HG03103 (cell line): Measurements from ENCODE around the gene SP3.

Experiments
- ATAC-seq: cut with Tn5 transposase; IDR thresholded peaks from one replicate; pipeline ENCODE4 v1.9.1; 2021; ENCODE audit warnings: low read depth; ENCODE audit not compliant: unreplicated experiment

SP3 gene

GRCh38 chr2:173965372-173966025, at the start of gene SP3:
Gene SP3 (minus strand): TSS chr2:173965373. CDS start chr2:173965171, 202 bp downstream.
- peak; percentile 53 for ATAC-seq

GRCh38 chr2:174014699-174015070, 49.5 kb upstream of the SP3 start:
- no peak for ATAC-seq

- ATAC-seq = no peak
These were observed 49.0 kb upstream of the SP3 start for GRCh38 chr2:174014011-174014698.

- ATAC-seq = no peak
These were observed 48.2 kb upstream of the SP3 start for GRCh38 chr2:174013315-174013751.

- ATAC-seq = peak; percentile 56
These were observed 47.5 kb upstream of the SP3 start for GRCh38 chr2:174012347-174013314.

- ATAC-seq = no peak
These were observed 46.6 kb upstream of the SP3 start for GRCh38 chr2:174011796-174012195.

GRCh38 chr2:174011173-174011572, 46.0 kb upstream of the SP3 start:
- ATAC-seq = no peak

GRCh38 chr2:174009488-174010223, 44.5 kb upstream of the SP3 start:
- no peak for ATAC-seq

GRCh38 chr2:174008720-174009119, 43.5 kb upstream of the SP3 start:
- no peak for ATAC-seq

GRCh38 chr2:174007010-174007409, 41.8 kb upstream of the SP3 start:
- ATAC-seq = no peak

- no peak for ATAC-seq
These were observed 40.7 kb upstream of the SP3 start for GRCh38 chr2:174005801-174006419.

GRCh38 chr2:174004905-174005605, 39.9 kb upstream of the SP3 start:
- ATAC-seq = peak; percentile 78

GRCh38 chr2:174003720-174004695, 38.8 kb upstream of the SP3 start:
- ATAC-seq = no peak

GRCh38 chr2:174002679-174003078, 37.5 kb upstream of the SP3 start:
- no peak for ATAC-seq

GRCh38 chr2:174001107-174001506, 35.9 kb upstream of the SP3 start:
- ATAC-seq = no peak

- ATAC-seq = no peak
These were observed 34.6 kb upstream of the SP3 start for GRCh38 chr2:173999724-174000123.

- ATAC-seq = no peak
These were observed 34.1 kb upstream of the SP3 start for GRCh38 chr2:173999272-173999671.

GRCh38 chr2:173998386-173998785, 33.2 kb upstream of the SP3 start:
- ATAC-seq = no peak
